HCT116 (cell line): ENCODE results near the gene MANEAL. TPM values are rescaled to one million over a fixed set of nuclear protein-coding genes. Genes with fewer than 3 reads are reported as not detected.

Experiments
- ATAC-seq: fragments of 200-7000 bp; cut with Tn5 transposase; 2 replicates; pipeline ENCODE4 v1.9.1; 2020; ENCODE audit warnings: mild to moderate bottlenecking, moderate library complexity
- BruUV-seq: library from RNA; stranded (reverse); fragments of 400-500 nt; replicated peaks from 2 replicates; lab custom pipeline; 2021; lab: Mats Ljungman, UMichigan
- CTCF ChIA-PET: fragments of 300-600 bp; sonication (Branson Sonifier 250); formaldehyde crosslinking; loops from one replicate; lab custom pipeline; 2021; ENCODE audit warnings: antibody characterized with exemption; lab: Charles Lee
- POLR2A ChIA-PET: fragments of 300-600, 350-600 bp; sonication (Branson Sonifier 250); formaldehyde crosslinking; loops from one replicate; lab custom pipeline; 2021; ENCODE audit warnings: antibody characterized with exemption; lab: Charles Lee
- RAD21 ChIA-PET, 2 experiments: fragments of 300-600 bp; sonication (Branson Sonifier 250); formaldehyde crosslinking; loops; one replicate each; lab custom pipeline; 2023; ENCODE audit warnings: low total read pairs in 2 of 2; ENCODE audit not compliant: uncharacterized antibody in 2 of 2, unreplicated experiment in 2 of 2, low non-redundant PET in 1 of 2; lab: Charles Lee
- DNase-seq: peaks from one replicate; pipeline ENCODE4 v3.0.0-alpha.2; 2010; ENCODE audit warnings: low read depth, low spot score
- H2AFZ ChIP-seq: fragments of 200-600 bp; shearing (Covaris generic), sonication (generic); 2 replicates; pipeline ENCODE4 v1.6.1; 2017; ENCODE audit warnings: low read depth, mixed run types, mixed read lengths, antibody characterized with exemption, low read length; ENCODE audit not compliant: poor library complexity, severe bottlenecking
- H3K27ac ChIP-seq: 2 replicates; pipeline ENCODE4 v1.5.1; 2012; ENCODE audit warnings: low read depth, low read length
- H3K27me3 ChIP-seq: fragments of 200-600 bp; sonication (generic); 2 replicates; pipeline ENCODE4 v1.6.1; 2016; ENCODE audit warnings: mixed run types, low read length, mixed read lengths; ENCODE audit not compliant: insufficient read depth
- H3K36me3 ChIP-seq, 2 experiments: fragments of 200-500 bp in 1 of 2; fragments of 200-600 bp in 1 of 2; sonication (Bioruptor generic) in 1 of 2; sonication (generic) in 1 of 2; 2 replicates each; pipeline versions ENCODE4 v1.5.1 to v1.6.1; 2014 to 2016; ENCODE audit warnings: low read length in 2 of 2, inconsistent platforms in 1 of 2, mixed read lengths in 1 of 2, mixed run types in 1 of 2; ENCODE audit not compliant: insufficient read depth in 2 of 2, control insufficient read depth in 1 of 2
- H3K4me1 ChIP-seq, 2 experiments: fragments of 200-600 bp in 1 of 2; sonication (generic) in 1 of 2; 2 replicates each; pipeline versions ENCODE4 v1.5.1 to v1.6.1; 2012 to 2017; ENCODE audit warnings: low read length in 2 of 2, inconsistent platforms in 1 of 2, mild to moderate bottlenecking in 1 of 2, mixed read lengths in 1 of 2, mixed run types in 1 of 2, moderate library complexity in 1 of 2; ENCODE audit not compliant: insufficient read depth in 2 of 2, control insufficient read depth in 1 of 2
- H3K4me2 ChIP-seq: fragments of 200-600 bp; sonication (generic); 2 replicates; pipeline ENCODE4 v1.6.1; 2017; ENCODE audit warnings: mixed run types, low read length, mixed read lengths
- H3K4me3 ChIP-seq, 2 experiments: fragments of 200-600 bp in 1 of 2; sonication (generic) in 1 of 2; replicated peaks in 1 of 2; 2 replicates each; pipeline ENCODE4 v1.5.1; 2011 to 2016; ENCODE audit warnings: low read length in 2 of 2, control low read depth in 1 of 2, low read depth in 1 of 2, mild to moderate bottlenecking in 1 of 2, mixed read lengths in 1 of 2, mixed run types in 1 of 2
- H3K79me2 ChIP-seq: fragments of 200-600 bp; sonication (generic); 2 replicates; pipeline ENCODE4 v1.6.1; 2017; ENCODE audit warnings: mild to moderate bottlenecking, mixed run types, low read length, moderate library complexity, mixed read lengths; ENCODE audit not compliant: insufficient read depth
- H3K9ac ChIP-seq: fragments of 200-600 bp; sonication (generic); 2 replicates; pipeline ENCODE4 v1.6.1; 2016; ENCODE audit warnings: low read length, mixed read lengths
- H3K9me2 ChIP-seq: fragments of 200-600 bp; sonication (generic), shearing (Covaris generic); 2 replicates; pipeline ENCODE4 v1.6.1; 2017; ENCODE audit warnings: mixed run types, mild to moderate bottlenecking, moderate library complexity; ENCODE audit not compliant: insufficient read depth
- H3K9me3 ChIP-seq, 2 experiments: fragments of 200-500 bp in 1 of 2; fragments of 200-600 bp in 1 of 2; sonication (Bioruptor generic) in 1 of 2; sonication (generic) in 1 of 2; 2 replicates each; pipeline ENCODE4 v1.6.1; 2014 to 2017; ENCODE audit warnings: low read length in 2 of 2, mixed read lengths in 2 of 2, inconsistent platforms in 1 of 2, low read depth in 1 of 2, mild to moderate bottlenecking in 1 of 2, mixed run types in 1 of 2, moderate library complexity in 1 of 2; ENCODE audit not compliant: control insufficient read depth in 1 of 2, insufficient read depth in 1 of 2
- H4K20me1 ChIP-seq: fragments of 200-600 bp; sonication (generic), shearing (Covaris generic); 2 replicates; pipeline ENCODE4 v1.6.1; 2017; ENCODE audit warnings: mixed run types, mild to moderate bottlenecking, moderate library complexity; ENCODE audit not compliant: insufficient read depth
- CBX3 ChIP-seq: IDR thresholded peaks from 2 replicates; pipeline ENCODE4 v1.6.1; 2012; ENCODE audit warnings: low read depth
- CEBPB ChIP-seq: IDR thresholded peaks from 2 replicates; pipeline ENCODE4 v1.6.1; 2012; ENCODE audit warnings: low read depth
- CTCF ChIP-seq, 3 experiments: fragments of 200-600 bp in 1 of 3; sonication (generic) in 1 of 3; IDR thresholded peaks in 2 of 3; conservative IDR thresholded peaks in 1 of 3; 2 replicates each; pipeline ENCODE4 v1.5.1; 2012 to 2017; ENCODE audit warnings: low read depth in 2 of 3, low read length in 2 of 3, antibody characterized with exemption in 1 of 3, borderline replicate concordance in 1 of 3, control low read depth in 1 of 3, mild to moderate bottlenecking in 1 of 3, mixed read lengths in 1 of 3, mixed run types in 1 of 3, moderate library complexity in 1 of 3; ENCODE audit not compliant: insufficient read depth in 1 of 3
- EGR1 ChIP-seq: IDR thresholded peaks from 2 replicates; pipeline ENCODE4 v1.6.1; 2012; ENCODE audit warnings: low read depth
- EZH2 ChIP-seq: fragments of 200-600 bp; sonication (generic); IDR thresholded peaks from 2 replicates; pipeline ENCODE4 v1.6.1; 2017; ENCODE audit warnings: antibody characterized with exemption, mixed run types
- EZH2phosphoT487 ChIP-seq: fragments of 200-600 bp; IDR thresholded peaks from 2 replicates; pipeline ENCODE4 v1.6.1; 2018; ENCODE audit warnings: antibody characterized with exemption, borderline replicate concordance
- FOSL1 ChIP-seq: IDR thresholded peaks from 2 replicates; pipeline ENCODE4 v1.6.1; 2012; ENCODE audit warnings: low read depth
- JUND ChIP-seq: IDR thresholded peaks from 2 replicates; pipeline ENCODE4 v1.6.1; 2012
- MAX ChIP-seq: IDR thresholded peaks from 2 replicates; pipeline ENCODE4 v1.6.1; 2012
- POLR2AphosphoS5 ChIP-seq: IDR thresholded peaks from 2 replicates; pipeline ENCODE4 v1.6.1; 2011; ENCODE audit warnings: mild to moderate bottlenecking, low read depth, low read length, moderate library complexity
- RAD21 ChIP-seq: IDR thresholded peaks from 2 replicates; pipeline ENCODE4 v1.6.1; 2012; ENCODE audit warnings: low read depth, mild to moderate bottlenecking
- REST ChIP-seq: IDR thresholded peaks from 2 replicates; pipeline ENCODE4 v1.6.1; 2012; ENCODE audit warnings: low read depth
- SIN3A ChIP-seq: IDR thresholded peaks from 2 replicates; pipeline ENCODE4 v1.6.1; 2012; ENCODE audit warnings: low read depth
- SP1 ChIP-seq: IDR thresholded peaks from 2 replicates; pipeline ENCODE4 v1.6.1; 2012; ENCODE audit warnings: low read depth
- SRF ChIP-seq: IDR thresholded peaks from 2 replicates; pipeline ENCODE4 v1.6.1; 2012; ENCODE audit warnings: low read depth
- YY1 ChIP-seq: IDR thresholded peaks from 2 replicates; pipeline ENCODE4 v1.6.1; 2011; ENCODE audit warnings: low read length, low read depth, moderate library complexity, mild to moderate bottlenecking; ENCODE audit not compliant: insufficient replicate concordance; ENCODE audit errors: extremely low read depth
- ZBTB33 ChIP-seq: IDR thresholded peaks from 2 replicates; pipeline ENCODE4 v1.6.1; 2011; ENCODE audit warnings: mild to moderate bottlenecking, low read length, moderate library complexity; ENCODE audit not compliant: insufficient replicate concordance; ENCODE audit errors: extremely low read depth
- ZFX ChIP-seq: fragments of 450-650 bp; IDR thresholded peaks from 2 replicates; pipeline ENCODE4 v1.6.1; 2017
- ZNF274 ChIP-seq: fragments of 200-500 bp; sonication (Bioruptor generic); IDR thresholded peaks from 2 replicates; pipeline ENCODE4 v1.6.1; 2014; ENCODE audit warnings: mild to moderate bottlenecking, low read depth, low read length, inconsistent platforms
- intact Hi-C: fragments of 100-400 bp; cut with micrococcal nuclease; formaldehyde crosslinking; loops from 2 replicates; pipeline ENCODE4 v1.10.0; 2022
- total RNA-seq: library from RNA; stranded (reverse); gene quantifications from one replicate; pipeline ENCODE4 v1.2.1, GENCODE V29; 2021; ENCODE audit not compliant: unreplicated experiment

Gene MANEAL
- total RNA-seq, 1 experiment from 2014 or later = 17.3 TPM

GRCh38 chr1:37793773-37794371 is at the start of gene MANEAL (continued):
- no peak for TF ChIP-seq ZNF274
- TF ChIP-seq RAD21 = no peak
- TF ChIP-seq EZH2 = no peak
- TF ChIP-seq SP1 = no peak
- TF ChIP-seq JUND = no peak
- TF ChIP-seq SIN3A = no peak

- H3K27ac ChIP-seq = no peak overlapping the region
- no peak overlapping the region for H3K4me2 ChIP-seq
- H3K4me3 ChIP-seq = no peak overlapping the region
- H3K79me2 ChIP-seq = no peaks in the 10 kb centered on the region
- DNase-seq = no peak
- ATAC-seq = no peak
- no peak overlapping the region for H2AFZ ChIP-seq
- TF ChIP-seq JUND = no peak
- TF ChIP-seq SRF = no peak
- no peak for TF ChIP-seq SP1
- no peak for TF ChIP-seq ZFX
- TF ChIP-seq REST = no peak
- TF ChIP-seq CTCF (IDR thresholded peaks at IDR 0.05 in 2 of 3, conservative IDR thresholded peaks at IDR 0.05 in 1 of 3; ENCODE audit: borderline replicate concordance in 1 of 3, insufficient read depth in 1 of 3, low read depth in 2 of 3, low read length in 2 of 3) = no peak
- TF ChIP-seq YY1 = no peak
- no peak for TF ChIP-seq CBX3
- TF ChIP-seq POLR2AphosphoS5 = no peak
- no peak for TF ChIP-seq EGR1
- TF ChIP-seq EZH2phosphoT487 = no peak
- TF ChIP-seq FOSL1 = no peak
- TF ChIP-seq MAX = no peak
- TF ChIP-seq ZBTB33 = no peak
- no peak for TF ChIP-seq CEBPB
- TF ChIP-seq SIN3A = no peak
- intact Hi-C loops = no loop called here
- H3K9me2 ChIP-seq = no peaks in the 10 kb centered on the region
- H3K27me3 ChIP-seq = no peaks in the 10 kb centered on the region
- ChIA-PET CTCF (no interaction called here), POLR2A (no interaction called here), RAD21 (no interaction called here)
- H3K36me3 ChIP-seq = no peaks in the 10 kb centered on the region
- H3K9me3 ChIP-seq = no peaks in the 10 kb centered on the region
- no TSS peak for BruUV-seq
- H3K4me1 ChIP-seq = peaks cover 0 to under 1% of the 10 kb centered on the region in 2 experiments; a peak in 2 of 4 replicates
- no peaks in the 10 kb centered on the region for H4K20me1 ChIP-seq
- H3K9ac ChIP-seq = no peak overlapping the region
Observed at GRCh38 chr1:37746806-37747205, 46.8 kb upstream of the MANEAL start.
